OCI-LY3 (cell line): ENCODE data around the gene BAZ1B.
"Not testable (repeated sequence)": the region's sequence is repeated elsewhere in the genome, so short reads cannot be mapped to it uniquely, and the experiment has no call there.

Experiments
- EZH2phosphoT487 ChIP-seq: fragments of 200-600 bp; shearing (Covaris generic); IDR thresholded peaks from 2 replicates; pipeline ENCODE4 v1.6.1; 2018; ENCODE audit warnings: antibody characterized with exemption, mixed run types, low read depth
- TF ChIP-seq, protein P1 (sequence below): fragments of 200-600, 300-600 bp; sonication (generic); IDR thresholded peaks from 2 replicates; pipeline ENCODE4 v1.5.1; 2014; ENCODE audit warnings: antibody characterized with exemption, low read length, low read depth

DNA sequence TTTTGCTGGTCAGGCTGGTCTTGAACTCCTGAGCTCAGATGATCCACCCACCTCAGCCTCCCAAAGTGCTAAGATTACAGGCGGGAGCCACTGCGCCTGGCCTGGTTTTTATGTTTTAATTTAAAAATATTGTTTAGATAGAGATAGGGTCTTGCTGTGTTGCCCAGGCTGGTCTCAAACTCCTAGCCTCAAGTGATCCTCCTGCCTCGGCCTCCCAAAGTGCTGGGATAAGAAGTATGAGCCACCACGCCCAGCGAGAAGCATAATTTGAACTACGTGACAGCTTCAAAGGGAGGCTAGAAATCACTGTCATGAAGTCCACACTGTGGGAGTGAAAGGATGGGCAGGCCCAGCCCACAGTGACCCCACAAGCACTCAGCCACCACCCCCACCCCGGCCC is 13.8 kb upstream of the BAZ1B start:
- TF ChIP-seq, protein P1, sequence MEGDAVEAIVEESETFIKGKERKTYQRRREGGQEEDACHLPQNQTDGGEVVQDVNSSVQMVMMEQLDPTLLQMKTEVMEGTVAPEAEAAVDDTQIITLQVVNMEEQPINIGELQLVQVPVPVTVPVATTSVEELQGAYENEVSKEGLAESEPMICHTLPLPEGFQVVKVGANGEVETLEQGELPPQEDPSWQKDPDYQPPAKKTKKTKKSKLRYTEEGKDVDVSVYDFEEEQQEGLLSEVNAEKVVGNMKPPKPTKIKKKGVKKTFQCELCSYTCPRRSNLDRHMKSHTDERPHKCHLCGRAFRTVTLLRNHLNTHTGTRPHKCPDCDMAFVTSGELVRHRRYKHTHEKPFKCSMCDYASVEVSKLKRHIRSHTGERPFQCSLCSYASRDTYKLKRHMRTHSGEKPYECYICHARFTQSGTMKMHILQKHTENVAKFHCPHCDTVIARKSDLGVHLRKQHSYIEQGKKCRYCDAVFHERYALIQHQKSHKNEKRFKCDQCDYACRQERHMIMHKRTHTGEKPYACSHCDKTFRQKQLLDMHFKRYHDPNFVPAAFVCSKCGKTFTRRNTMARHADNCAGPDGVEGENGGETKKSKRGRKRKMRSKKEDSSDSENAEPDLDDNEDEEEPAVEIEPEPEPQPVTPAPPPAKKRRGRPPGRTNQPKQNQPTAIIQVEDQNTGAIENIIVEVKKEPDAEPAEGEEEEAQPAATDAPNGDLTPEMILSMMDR, result not testable (repeated sequence)
- TF ChIP-seq EZH2phosphoT487, result not testable (repeated sequence)
